Activated naive CD4-positive, alpha-beta T cell treated with anti-CD3 and anti-CD28 coated beads, Interleukin-2, amount 50 U/mL, for 24 hours (primary cell): Measurements from ENCODE around the gene ANXA6.
A peak's percentile ranks its signal among the peaks of the same experiment; 100 is the strongest.

ENCODE experiments used
- H3K27ac Mint-ChIP-seq: one replicate; pipeline ENCODE4 v1.8.0; 2021; ENCODE audit warnings: mild to moderate bottlenecking, mixed read lengths
- H3K27me3 Mint-ChIP-seq: one replicate; pipeline ENCODE4 v1.8.0; 2021; ENCODE audit warnings: mixed read lengths
- H3K36me3 Mint-ChIP-seq: one replicate; pipeline ENCODE4 v1.8.0; 2021; ENCODE audit warnings: mixed read lengths
- H3K4me1 Mint-ChIP-seq: one replicate; pipeline ENCODE4 v1.8.0; 2021; ENCODE audit warnings: mixed read lengths
- H3K4me3 Mint-ChIP-seq: one replicate; pipeline ENCODE4 v1.8.0; 2021; ENCODE audit warnings: mild to moderate bottlenecking, mixed read lengths
- H3K9me3 Mint-ChIP-seq: one replicate; pipeline ENCODE4 v1.8.0; 2021; ENCODE audit warnings: mixed read lengths

ANXA6 gene

DNA sequence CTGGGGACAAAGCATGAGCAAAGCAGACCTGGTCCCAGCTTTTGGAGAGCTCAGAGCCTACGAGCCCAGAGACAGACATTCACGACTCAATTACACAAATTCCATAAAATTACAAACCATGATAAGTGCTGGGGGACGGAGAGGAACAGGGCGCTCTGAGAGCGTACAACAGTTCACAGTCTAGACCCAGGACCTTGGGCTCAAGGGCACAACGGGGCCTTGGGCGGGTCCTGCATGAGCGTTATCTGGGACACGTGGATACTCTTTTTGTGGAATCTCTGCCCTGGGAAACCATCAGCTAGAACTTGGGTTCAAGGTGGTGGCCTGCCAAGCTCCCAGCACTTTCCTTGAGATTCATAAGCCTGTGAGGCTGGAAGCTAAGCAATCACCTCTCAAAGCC, 9.4 kb upstream of the ANXA6 start:
- Mint-ChIP-seq H3K4me1 (peaks cover 37% of the 10 kb centered on the region), H3K27me3 (no peaks in the 10 kb centered on the region), H3K4me3 (no peak overlapping the region), H3K27ac (no peak overlapping the region), H3K9me3 (no peaks in the 10 kb centered on the region), H3K36me3 (no peaks in the 10 kb centered on the region)

DNA sequence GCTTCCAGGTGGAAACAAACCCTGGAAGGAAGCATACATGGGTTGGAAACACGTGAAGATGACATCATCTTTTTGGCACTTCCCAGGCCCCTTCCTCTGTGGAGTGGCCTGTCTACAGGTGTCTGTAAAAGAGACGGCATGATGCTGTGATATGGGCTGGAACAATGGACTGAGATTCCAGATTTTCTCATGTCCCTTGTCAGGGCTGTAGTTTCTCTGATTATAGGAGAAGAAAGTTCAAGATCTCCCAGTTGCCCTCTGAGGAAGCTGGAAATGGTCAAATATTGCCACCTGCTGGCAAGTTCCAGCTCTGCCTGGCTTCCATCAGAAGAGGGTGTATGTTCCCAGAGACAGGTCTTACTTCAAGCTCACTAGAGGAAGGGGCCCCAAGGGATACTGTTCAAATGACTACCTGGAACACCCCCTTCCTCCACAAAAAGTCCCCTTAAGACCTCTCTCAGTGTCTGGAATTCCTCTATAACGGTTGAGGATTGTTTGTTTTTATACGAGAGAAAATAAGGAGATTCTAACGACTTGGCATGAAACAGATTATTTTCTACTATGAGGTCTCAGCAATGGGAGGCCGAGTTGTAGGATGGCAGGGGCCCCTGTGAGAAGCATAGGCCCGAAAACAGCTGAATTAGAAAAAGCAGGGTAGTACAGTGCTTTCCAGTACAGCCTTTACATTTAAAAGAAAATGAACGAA, 7.3 kb upstream of the ANXA6 start:
- Mint-ChIP-seq H3K4me3 (no peak overlapping the region), H3K27ac (peak overlapping the region; percentile 32), H3K36me3 (no peaks in the 10 kb centered on the region), H3K9me3 (no peaks in the 10 kb centered on the region), H3K4me1 (peaks cover 32% of the 10 kb centered on the region), H3K27me3 (no peaks in the 10 kb centered on the region)

DNA sequence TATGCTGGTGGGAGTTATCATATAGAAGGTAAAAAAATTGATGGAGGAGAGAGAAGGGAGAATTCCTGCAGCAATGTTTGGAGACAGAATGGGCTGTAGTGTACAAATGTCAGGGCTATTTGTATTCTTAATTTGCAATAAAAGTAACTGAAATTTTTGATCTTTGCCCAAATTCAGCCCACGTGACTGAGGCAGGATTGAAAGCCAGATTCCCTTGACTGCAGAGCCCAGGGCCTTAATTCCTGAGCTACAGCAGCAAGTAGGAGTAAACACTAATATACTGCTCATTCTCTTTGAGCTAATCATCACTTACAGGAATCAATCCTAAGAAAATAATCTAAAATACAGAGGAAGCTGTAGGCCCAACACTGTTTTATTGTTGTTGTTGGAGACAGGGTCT, 5.2 kb upstream of the ANXA6 start:
- peaks cover 38% of the 10 kb centered on the region for H3K4me1 Mint-ChIP-seq
- H3K9me3 Mint-ChIP-seq = no peaks in the 10 kb centered on the region
- H3K36me3 Mint-ChIP-seq = no peaks in the 10 kb centered on the region
- H3K27me3 Mint-ChIP-seq = no peaks in the 10 kb centered on the region
- H3K27ac Mint-ChIP-seq = no peak overlapping the region
- no peak overlapping the region for H3K4me3 Mint-ChIP-seq

DNA sequence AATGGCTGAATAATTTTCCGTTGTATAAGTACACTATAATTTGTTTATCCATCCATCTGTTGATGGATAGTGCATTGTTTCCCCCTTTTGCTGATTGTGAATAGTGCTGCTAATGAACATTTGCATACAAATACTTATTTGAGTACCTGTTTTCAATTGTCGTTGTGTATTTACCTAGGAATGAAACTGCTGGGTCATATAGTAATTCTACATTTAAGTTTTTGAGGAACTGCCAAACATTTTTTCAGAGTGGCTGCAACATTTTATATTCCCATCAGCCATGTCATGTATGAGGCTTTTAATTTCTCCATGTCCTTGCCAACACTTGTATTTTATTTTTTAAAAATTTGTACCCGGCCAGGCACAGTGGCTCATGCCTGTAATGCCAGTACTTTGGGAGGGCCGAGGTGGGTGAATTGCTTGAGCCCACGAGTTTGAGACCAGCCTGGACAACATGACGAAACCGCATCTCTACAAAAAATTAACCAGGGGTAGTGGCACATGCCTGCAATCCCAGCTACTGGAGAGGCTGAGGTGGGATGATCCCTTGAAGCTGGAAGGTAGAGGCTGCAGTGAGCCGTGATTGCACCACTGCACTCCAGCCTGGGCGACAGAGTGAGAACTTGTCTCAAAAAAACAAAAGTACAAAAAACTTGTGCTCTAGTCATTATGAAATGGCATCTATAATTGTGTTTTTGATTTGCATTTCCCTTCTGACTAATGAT, 2.2 kb upstream of the ANXA6 start:
- Mint-ChIP-seq H3K27me3 (no peaks in the 10 kb centered on the region), H3K36me3 (no peaks in the 10 kb centered on the region), H3K4me3 (peak overlapping the region; percentile 61), H3K27ac (peak overlapping the region; percentile 80), H3K9me3 (no peaks in the 10 kb centered on the region), H3K4me1 (peaks cover 57% of the 10 kb centered on the region)

DNA sequence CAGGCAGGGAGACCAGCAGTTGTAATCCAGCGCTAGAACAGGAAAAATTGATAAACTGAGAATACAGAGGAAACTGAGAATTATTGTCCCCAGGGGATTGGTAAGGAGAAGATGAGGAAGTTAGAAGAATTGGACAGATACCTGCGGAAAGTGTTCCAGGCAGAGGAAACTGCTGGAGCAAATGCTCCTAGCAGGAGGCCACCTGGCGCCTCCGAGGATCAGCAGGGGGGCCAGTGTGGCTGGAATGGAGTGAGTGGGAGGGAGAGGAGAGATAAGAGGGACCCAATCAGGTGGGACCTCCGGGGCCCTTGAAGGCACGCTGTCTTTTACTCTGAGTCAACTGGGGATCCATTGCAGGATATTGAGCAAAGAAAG, 695 bp upstream of the ANXA6 start:
- Mint-ChIP-seq H3K4me1 (peaks cover 67% of the 10 kb centered on the region), H3K27ac (peak overlapping the region; percentile 96), H3K27me3 (no peaks in the 10 kb centered on the region), H3K4me3 (peak overlapping the region; percentile 89), H3K36me3 (peaks cover 2% of the 10 kb centered on the region), H3K9me3 (no peaks in the 10 kb centered on the region)

DNA sequence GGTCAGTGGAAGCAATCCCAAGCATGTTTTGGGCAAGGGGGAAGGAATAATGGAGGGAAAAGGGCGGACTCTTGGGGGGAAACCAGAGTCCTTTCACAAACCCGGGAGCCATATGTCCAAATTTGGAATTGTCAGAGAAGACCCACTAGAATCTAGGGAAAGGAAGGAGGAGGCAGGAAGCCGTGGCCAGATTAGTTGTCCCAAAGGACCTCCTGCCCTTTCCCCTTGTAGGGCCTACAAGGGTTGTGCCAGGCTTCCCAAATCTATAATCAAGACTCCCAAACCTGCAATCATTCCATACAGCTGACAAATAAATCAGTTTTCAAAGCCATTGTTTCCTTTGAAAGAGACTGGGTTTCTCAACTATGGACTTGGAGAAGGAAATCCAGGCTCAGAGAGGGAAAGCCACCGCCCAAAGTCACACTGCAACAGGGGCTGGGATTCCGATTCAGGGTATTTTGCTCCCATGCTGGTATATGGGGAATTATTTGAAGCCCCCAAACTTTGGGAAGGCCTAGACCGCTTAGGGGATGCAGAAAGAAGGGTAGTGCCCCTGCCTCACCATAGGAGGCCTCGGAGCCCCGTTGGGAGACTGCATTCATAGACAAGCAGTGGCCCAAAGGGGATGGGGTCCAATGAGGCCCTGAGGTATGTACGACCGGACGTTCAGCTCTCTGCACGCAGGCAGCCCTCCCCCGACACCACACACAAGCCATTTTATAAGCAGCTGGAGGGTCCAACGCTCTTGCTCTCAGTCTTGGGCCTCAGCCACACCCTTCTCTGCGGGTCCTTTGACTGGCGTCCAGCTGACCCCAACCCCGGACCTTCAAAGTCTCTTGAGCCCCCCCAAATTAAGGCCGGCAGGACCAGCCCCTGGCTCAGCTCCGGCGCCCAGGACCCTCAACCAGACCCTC, 815 bp downstream of the ANXA6 start:
- Mint-ChIP-seq H3K27me3 (no peaks in the 10 kb centered on the region), H3K27ac (peak overlapping the region; percentile 95), H3K36me3 (peaks cover 7% of the 10 kb centered on the region), H3K9me3 (no peaks in the 10 kb centered on the region), H3K4me1 (peaks cover 78% of the 10 kb centered on the region), H3K4me3 (peak overlapping the region; percentile 89)

DNA sequence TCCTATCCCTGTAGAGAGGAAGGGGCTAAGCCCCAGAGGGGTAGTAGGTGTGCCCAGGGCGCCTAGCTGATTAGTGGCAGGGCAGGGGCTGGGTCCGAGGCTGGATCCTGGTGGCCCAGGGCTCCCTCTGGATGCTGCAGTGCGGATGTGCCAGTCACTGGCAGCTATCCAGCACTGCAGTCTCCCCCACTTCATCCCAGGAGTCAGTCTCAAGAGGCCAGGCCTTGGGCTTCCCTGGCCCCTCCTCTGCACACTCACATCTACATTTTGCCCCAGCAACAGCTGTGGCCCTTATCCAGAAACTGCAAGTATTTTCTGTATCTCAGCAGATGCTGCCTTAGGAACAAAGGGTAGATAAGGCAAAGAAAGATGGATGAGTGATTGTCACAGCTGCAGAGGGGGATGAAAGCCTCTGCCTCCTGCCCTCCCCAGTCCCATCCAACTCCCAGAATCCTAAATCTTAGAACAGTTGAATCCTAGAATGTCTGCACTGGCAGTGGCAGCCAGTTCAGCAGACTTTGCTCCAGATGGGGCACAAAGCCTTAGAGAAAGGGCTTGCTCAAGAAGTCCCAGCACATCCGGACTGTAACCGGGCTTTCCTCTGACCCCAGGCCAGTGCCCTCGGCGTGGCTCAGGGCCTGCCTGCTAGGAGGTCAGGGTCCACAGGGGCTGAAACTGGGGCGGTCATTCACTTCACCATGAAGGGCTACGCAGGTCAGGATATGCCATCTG, 1.6 kb downstream of the ANXA6 start:
- H3K4me1 Mint-ChIP-seq = peaks cover 86% of the 10 kb centered on the region
- H3K36me3 Mint-ChIP-seq = peaks cover 7% of the 10 kb centered on the region
- H3K27me3 Mint-ChIP-seq = no peaks in the 10 kb centered on the region
- peak overlapping the region; percentile 95 for H3K27ac Mint-ChIP-seq
- peak overlapping the region; percentile 89 for H3K4me3 Mint-ChIP-seq
- H3K9me3 Mint-ChIP-seq = no peaks in the 10 kb centered on the region

DNA sequence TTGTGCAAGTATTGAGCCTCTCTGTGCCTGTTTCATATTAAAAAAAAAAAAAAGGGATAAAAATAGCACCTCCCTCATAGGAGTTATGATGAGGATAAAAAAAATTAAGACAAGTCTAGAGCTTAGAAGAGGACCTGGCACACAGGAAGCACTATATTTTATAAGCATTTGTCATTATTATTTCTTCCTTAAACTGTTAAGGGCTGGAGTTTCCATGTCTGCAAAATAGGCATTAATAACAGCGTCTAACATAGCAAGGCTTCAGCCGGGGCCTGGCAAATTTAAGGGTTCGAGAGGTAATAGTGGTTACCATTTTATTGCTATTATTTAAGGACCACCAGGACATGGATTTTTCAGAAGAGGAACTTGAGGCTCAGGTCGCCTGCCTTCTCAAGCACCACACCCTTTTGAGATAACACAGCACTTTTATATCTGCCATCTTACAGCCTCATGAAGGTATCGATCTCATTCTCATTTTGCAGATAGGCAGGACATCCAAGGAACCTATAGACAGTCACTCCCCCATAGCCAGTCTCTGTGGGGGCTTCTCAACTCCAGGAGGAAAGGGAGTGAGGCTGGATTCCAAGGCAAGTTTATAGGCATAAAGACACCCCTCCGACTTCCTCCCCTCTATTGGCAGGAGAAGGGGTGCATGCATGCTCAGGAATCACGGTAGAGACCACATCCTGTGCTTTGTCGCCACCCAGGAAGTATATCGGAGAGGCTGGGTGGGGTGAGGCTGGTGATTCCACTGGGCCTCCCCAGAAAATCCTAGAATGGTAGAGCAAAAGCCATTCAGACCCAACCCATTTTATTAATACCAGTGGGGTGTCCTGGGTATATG, 2.4 kb downstream of the ANXA6 start:
- Mint-ChIP-seq H3K27me3 (no peaks in the 10 kb centered on the region), H3K4me3 (peak overlapping the region; percentile 89), H3K27ac (peak overlapping the region; percentile 95), H3K9me3 (no peaks in the 10 kb centered on the region), H3K36me3 (peaks cover 7% of the 10 kb centered on the region), H3K4me1 (peaks cover 86% of the 10 kb centered on the region)

DNA sequence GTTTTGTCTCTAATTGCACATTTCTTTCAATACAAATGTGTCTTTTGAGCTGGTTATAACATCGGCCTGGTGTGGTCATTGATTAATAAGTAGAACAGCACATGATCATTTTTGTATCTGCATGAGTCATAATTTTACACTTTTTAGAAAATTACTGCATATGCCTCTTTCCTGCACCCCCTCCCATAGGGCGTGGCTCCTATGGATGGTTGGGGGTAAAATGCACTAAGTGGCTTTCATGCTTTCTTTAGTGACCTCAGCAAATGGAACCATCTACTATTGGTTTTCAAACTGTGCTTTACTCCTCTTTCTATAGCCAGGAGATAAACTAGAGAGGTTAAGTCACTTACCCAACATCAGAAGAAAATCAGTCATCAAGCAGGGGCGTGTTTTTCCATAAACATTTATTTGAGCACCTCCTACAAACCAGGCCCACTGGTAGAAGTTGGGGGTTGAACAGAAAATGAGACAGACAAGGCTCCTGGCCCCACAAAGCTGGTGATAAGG, 3.8 kb downstream of the ANXA6 start:
- Mint-ChIP-seq H3K9me3 (no peaks in the 10 kb centered on the region), H3K36me3 (peaks cover 7% of the 10 kb centered on the region), H3K4me3 (peak overlapping the region; percentile 49), H3K27me3 (no peaks in the 10 kb centered on the region), H3K27ac (peak overlapping the region; percentile 97), H3K4me1 (peaks cover 92% of the 10 kb centered on the region)

DNA sequence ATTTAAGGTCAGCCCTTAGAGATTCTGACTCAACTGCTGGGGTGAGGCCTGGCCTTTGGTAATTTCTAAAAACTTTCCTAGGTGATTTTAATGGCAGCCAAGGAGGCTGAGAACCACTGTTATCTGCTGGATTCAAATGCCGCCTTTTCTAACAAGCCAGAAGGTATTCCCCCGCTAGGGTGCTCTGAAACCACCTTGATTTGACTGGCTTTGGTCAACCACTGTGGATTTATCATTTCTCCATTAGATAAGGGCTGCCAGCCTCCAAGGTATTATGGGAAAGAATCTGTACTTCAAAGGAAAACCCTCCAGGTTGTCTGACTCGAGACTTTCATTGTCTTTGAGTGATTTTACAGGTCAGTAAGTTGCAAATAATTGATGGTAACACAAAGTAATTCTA, 4.3 kb downstream of the ANXA6 start:
- H3K4me3 Mint-ChIP-seq = peak overlapping the region; percentile 72
- H3K36me3 Mint-ChIP-seq = peaks cover 7% of the 10 kb centered on the region
- no peaks in the 10 kb centered on the region for H3K9me3 Mint-ChIP-seq
- H3K4me1 Mint-ChIP-seq = peaks cover 92% of the 10 kb centered on the region
- no peaks in the 10 kb centered on the region for H3K27me3 Mint-ChIP-seq
- peak overlapping the region; percentile 97 for H3K27ac Mint-ChIP-seq

DNA sequence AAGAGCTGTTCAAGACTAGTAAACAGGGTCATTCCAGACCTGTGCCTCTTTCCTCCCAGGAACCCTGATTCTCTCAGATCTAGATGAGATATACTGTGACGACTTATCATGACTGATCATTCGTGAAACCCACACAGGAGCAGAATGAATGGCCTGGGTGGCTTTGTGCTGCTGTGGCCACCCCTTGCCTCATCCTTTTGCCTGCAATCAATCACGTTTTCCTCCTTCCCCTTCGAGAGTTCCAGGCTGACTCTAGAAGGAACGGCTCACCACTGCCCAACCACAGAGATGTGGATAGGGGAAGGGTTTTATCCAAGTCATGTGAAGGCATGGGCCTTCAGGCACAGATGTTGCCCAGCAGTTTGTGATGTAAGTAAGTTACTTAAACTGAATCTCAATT, 5.8 kb downstream of the ANXA6 start:
- H3K4me3 Mint-ChIP-seq = peak overlapping the region; percentile 69
- H3K36me3 Mint-ChIP-seq = peaks cover 9% of the 10 kb centered on the region
- peak overlapping the region; percentile 92 for H3K27ac Mint-ChIP-seq
- peaks cover 99% of the 10 kb centered on the region for H3K4me1 Mint-ChIP-seq
- H3K27me3 Mint-ChIP-seq = no peaks in the 10 kb centered on the region
- no peaks in the 10 kb centered on the region for H3K9me3 Mint-ChIP-seq

DNA sequence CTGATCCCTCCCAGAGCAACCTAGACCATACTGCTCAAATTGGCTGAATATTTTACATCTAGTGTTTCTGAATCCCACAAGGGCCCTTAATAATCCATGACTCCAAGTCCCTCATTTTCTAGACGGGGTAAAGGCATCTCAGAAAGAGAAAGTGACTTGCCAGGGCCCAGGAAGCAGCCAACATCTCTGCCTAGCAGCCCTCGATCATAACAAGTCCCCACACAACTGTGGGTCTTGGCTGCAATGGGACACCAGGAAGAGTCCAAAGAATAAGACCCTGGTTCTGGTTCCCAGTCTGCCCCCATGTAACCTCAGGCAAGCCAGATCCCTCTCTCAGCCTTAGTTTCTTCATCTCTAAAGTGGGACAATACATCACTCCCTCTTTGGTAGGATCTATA, 6.3 kb downstream of the ANXA6 start:
- Mint-ChIP-seq H3K27me3 (no peaks in the 10 kb centered on the region), H3K4me1 (peaks cover 99% of the 10 kb centered on the region), H3K4me3 (peak overlapping the region; percentile 69), H3K36me3 (peaks cover 9% of the 10 kb centered on the region), H3K9me3 (no peaks in the 10 kb centered on the region), H3K27ac (peak overlapping the region; percentile 92)

DNA sequence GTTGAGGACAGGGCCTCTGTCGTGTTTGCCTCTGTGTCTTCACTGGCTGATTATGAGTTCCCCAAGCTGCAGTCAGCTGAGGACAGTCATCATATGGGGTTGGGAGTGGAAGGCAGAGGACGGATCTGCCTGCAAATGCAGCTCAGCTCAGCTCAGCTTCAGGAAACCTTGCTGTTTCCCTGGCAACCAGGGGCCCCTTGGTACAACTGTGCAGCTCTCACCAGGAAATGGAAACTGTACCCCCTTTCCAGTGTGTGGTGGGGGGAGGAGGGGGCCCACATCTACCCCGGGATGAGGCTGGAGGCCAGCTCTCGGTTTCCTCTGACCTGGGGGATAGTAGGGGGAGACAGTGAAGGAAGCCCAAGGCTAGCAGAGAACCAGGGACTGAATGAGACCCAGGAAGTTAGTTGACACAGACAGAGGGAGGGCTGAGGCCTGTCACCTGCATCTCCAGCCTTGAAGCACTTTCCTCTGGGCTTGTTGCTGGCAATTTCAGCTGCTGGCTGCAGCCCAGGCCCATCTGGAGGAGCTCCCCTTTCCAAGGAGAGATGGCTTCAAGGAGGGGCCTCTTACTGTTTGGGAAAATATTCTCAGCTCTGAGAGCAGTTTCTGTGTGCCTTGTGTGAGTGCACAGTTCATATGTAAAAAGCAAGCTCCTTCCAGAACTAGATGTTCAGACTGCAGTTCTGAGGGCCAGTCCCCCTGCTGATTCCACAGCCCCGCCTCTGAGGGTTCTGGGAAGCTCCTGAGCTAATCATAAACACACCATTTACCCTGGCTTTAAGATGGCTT, 6.9 kb downstream of the ANXA6 start:
- Mint-ChIP-seq H3K36me3 (peaks cover 9% of the 10 kb centered on the region), H3K27me3 (no peaks in the 10 kb centered on the region), H3K27ac (peak overlapping the region; percentile 92), H3K9me3 (no peaks in the 10 kb centered on the region), H3K4me3 (peak overlapping the region; percentile 69), H3K4me1 (peaks cover 99% of the 10 kb centered on the region)

DNA sequence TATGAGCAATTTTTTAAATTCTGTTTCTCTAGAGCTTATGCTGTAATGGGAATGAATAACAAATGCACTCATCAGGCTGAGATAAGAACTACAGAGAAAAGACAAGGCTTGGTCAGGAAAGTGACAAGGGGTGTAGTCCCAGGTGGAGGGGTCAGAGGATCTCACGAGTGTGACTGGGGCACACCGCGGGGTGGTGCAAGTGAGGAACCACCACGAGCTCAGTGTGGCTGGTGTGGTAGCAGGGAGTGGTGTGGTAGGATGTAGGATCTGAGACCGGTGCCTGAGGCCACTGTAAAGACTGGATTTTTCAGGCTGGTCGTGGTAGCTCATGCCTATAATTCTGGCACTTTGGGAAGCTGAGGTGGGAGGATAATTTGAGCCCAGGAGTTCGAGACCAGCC, 9.0 kb downstream of the ANXA6 start:
- Mint-ChIP-seq H3K36me3 (peaks cover 11% of the 10 kb centered on the region), H3K4me1 (peaks cover 97% of the 10 kb centered on the region), H3K27me3 (no peaks in the 10 kb centered on the region), H3K27ac (peak overlapping the region; percentile 97), H3K9me3 (no peaks in the 10 kb centered on the region), H3K4me3 (peak overlapping the region; percentile 59)
